HK-2 (cell line): ENCODE results near the gene POM121C.
"Not testable (repeated sequence)": the region's sequence is repeated elsewhere in the genome, so short reads cannot be mapped to it uniquely, and the experiment has no call there.

ENCODE experiments used
- DNase-seq: peaks from one replicate; pipeline ENCODE4 v3.0.0-alpha.2; 2018; ENCODE audit not compliant: unreplicated experiment

POM121C gene

GRCh38 chr7:75423481-75423880 lies 62.6 kb downstream of the POM121C start:
- DNase-seq: not testable (repeated sequence)

- not testable (repeated sequence) for DNase-seq
These were observed 64.0 kb downstream of the POM121C start for GRCh38 chr7:75421798-75422710.

DNA sequence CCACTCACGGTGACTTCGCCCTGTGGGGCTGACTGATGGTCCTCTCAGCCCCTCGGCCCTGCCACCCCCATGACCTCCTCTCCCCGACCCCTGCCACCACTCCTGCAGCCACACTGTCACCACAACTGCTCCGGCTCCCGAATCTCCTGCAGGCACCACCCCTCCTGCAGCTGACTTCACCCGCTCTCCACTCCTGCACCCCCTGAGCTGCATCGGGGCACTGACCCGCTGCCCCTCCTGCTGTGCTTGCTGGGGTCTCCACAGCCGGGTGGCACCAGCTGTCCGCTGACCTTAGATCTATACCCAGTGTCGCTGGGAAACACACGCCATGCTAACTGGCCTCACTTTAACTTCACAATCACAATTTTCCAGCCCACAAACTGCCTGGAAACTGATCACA lies 65.9 kb downstream of the POM121C start:
- DNase-seq: not testable (repeated sequence)

DNA sequence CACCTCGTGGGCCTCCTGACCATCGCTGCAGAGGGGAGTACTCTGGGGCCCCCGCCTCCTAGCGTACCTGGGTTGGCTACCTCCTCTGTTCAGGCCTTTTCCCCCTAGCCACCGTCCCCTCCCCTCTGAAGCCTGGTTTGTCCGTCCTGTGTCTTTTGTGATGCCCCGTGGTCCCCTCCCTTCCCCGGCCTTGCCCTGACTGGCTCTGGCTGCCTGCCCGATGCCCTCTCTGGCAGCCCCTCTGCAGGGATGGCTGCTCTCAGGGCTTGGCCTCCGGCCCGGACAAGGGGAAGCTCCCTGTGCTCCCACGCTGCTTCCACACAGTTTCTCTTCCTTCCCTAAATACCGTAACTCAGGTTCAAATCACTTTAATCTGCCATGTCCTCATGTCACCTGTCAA lies 66.4 kb downstream of the POM121C start:
- DNase-seq: not testable (repeated sequence)

GRCh38 chr7:75419210-75419609 lies 66.9 kb downstream of the POM121C start:
- not testable (repeated sequence) for DNase-seq

- DNase-seq: not testable (repeated sequence)
These were observed 67.7 kb downstream of the POM121C start for GRCh38 chr7:75418292-75418858.

DNA sequence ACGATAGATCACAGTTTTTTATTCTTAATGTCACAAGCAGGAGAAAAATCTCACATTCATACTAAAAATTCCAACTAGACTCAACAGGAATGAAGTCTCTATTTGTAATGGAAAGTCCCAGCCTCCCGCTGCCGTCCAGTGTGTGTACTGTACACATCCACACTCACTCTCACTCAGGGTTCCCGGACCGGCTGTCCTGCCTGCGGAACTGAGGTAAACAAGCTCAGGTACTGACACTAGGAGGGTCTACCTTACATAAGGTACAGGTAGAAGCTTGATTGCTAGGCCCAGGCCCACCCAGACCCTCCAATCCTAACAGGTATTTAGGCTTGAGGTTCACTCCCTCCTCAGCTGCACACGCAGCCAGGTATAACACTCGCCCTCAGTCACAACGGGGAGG lies 69.3 kb downstream of the POM121C start:
- DNase-seq: not testable (repeated sequence)

GRCh38 chr7:75415829-75416373 lies 70.2 kb downstream of the POM121C start:
- not testable (repeated sequence) for DNase-seq

DNA sequence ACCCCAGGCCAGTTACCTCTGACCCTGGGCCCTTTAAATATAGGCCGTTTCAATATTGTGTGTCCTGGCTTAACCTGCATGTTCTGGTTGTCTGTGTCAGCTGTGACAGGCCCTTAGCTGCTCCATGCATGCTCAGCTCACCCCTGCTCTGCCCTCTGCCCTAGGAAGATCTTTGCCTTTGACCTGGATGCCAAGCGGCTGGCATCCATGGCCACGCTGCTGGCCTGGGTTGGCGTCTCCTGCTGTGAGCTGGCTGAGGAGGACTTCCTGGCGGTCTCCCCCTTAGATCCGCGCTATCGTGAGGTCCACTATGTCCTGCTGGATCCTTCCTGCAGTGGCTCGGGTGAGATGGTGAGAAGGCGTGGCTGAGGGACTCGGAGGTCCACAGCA lies 70.7 kb downstream of the POM121C start:
- DNase-seq: not testable (repeated sequence)

DNA sequence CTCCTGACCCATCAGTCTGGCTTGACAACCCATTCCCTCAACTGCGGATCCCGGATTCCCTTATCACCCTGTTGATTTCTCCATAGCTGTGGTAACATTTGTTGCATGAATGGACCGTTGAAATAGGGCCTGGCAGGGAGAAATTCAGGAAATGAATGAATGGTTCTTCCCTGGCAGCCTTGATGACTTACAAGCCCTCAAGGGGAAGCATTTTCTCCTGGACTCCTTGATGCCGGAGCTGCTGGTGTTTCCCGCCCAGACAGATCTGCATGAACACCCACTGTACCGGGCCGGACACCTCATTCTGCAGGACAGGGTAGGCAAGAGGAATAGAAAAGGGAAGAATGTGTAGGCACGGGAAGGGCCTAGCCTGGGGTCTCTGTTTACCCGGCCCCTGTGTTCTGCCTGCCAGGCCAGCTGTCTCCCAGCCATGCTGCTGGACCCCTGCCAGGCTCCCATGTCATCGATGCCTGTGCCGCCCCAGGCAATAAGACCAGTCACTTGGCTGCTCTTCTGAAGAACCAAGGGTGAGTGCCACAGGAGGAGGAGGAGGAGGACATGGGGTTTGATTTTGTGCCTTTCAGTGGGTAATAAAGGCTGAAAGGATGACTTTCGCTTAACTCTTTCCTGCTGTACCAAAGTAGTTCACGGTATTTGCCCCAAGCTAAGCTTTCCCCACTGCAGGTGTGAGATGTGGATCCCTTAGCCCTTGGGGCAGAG lies 71.2 kb downstream of the POM121C start:
- peak; percentile 7 for DNase-seq

DNA sequence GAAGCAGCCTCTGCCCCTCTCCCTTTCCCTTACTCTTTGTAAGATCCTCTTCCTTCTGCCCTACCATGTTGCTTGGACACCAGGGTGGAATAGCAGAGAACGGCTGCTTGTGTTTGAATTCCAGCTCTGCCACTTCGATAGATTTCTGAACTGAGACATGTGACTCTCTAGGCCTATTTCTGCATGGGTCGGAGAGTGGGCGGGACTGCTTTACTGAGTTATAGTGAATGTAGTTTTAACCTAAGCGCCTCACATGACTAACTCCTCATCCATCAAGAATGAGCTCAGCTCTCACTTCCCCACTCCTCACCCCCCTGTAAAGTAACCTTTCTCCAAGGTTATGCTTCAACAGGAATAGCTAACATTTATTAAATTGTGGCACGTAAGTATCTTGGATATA lies 71.9 kb downstream of the POM121C start:
- DNase-seq: not testable (repeated sequence)

DNA sequence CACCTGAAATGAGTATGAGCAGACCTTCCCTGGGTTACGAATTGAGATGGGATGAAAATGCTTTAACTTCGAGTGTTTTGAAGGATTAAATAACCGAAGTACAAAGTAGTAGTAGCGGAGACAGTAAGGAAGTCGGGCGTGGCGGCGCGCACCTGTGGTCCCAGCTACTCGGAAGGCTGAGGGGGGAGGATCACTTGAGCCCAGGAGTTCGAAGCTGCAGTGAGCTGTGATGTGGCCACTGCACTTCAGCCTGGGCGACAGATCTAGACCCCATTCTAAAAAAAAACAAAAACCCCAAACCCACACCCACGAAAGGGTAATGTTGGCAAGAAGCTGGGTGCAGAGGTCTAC lies 75.3 kb downstream of the POM121C start:
- not testable (repeated sequence) for DNase-seq

- DNase-seq: not testable (repeated sequence)
These were observed 75.9 kb downstream of the POM121C start for GRCh38 chr7:75409880-75410822.

DNA sequence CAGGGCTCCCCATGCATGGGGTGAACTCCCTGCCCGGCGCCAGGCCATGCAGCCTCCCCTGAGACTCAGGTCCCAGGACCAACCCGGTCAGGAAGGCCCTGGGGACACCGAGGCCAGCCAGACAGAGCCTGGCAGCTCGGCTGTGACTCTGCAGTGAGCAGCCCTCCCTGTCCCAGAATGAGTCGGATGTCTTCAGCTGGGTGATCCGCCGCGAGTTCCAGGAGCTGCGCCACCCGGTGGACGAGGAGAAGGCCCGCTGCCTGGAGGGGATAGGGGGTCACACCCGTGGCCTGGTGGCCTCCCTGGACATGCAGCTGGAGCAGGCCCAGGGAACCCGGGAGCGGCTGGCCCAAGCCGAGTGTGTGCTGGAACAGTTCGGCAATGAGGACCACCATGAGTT lies 81.4 kb downstream of the POM121C start:
- not testable (repeated sequence) for DNase-seq

DNA sequence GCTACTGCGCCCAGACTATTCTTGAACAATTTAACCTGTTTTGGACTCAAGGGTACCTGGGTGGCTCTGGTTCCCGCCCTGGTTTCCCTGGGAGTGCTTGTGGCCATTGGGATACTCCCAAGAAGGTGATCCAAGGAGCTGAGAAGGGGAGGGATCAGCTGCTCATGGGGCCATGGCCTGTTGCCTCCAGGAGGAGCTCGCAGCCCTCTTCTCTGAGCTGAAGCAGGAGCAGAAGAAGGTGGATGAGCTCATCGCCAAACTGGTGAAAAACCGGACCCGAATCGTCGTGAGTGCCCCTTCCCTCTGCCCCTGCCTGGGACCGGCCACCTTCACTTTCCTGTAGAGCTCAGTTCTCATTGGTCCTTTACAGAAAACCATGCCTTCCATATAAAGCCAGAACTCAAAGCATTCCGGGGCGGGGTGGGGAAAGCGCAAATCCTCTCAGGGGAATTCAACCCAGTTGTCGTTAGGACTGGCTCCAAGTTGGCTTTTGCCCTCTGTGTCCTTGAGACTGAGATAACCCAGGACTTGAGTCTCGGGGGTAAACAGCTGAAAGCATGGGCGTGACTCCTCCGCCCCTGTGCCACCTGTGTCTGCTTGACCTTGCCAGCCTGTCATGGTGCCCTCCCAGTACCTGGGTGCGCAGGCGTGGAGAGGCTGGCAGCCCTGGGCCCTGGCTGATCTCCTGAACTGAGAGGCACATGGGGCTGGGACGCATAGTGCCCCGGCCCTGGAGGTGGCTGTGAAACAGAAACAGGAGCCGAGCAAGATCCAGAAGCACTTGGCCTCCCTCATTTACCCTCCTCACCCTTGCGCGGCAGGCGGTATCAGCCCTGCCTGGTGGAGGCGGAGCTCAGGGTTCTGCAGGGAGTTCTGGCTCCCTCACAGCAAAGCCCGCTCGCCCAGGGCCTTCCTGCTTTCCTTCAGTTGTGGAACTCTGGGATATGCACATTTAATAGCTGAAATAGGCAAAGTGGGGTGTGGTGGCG lies 82.3 kb downstream of the POM121C start:
- not testable (repeated sequence) for DNase-seq

GRCh38 chr7:75400575-75400974 lies 85.5 kb downstream of the POM121C start:
- not testable (repeated sequence) for DNase-seq

GRCh38 chr7:75398771-75399700 lies 87.1 kb downstream of the POM121C start:
- DNase-seq: not testable (repeated sequence)

GRCh38 chr7:75397865-75398264 lies 88.2 kb downstream of the POM121C start:
- not testable (repeated sequence) for DNase-seq

DNA sequence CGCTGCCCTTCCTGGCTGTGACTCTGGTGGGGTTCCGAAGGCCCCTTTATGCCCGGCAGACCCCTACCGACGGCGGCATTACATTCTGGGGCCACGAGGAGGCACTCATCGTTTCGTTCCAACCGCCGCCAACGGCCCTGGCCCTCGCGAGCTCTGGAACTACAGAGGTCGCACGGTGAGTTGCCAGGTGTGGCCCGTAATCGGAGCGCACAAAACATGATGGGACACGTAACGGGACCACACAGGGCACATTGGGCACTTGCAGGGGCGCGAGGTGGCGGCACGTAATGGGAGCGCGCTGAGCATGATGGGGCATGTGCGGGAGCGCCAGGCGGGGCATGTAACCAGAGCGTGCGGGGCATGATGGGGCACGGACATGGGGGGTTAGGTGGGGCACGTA lies 90.8 kb downstream of the POM121C start, which contains the start of gene TRIM73:
Gene TRIM73, plus strand, starts transcription at position 301 of the 400 bp plus-strand sequence. CDS start 3,305 bp downstream, outside the sequence.
- not testable (repeated sequence) for DNase-seq
